Subcutaneous abdominal adipose tissue (tissue), 5 donors: ENCODE measurements around the gene SYT2.

Experiments
- H3K27ac ChIP-seq: one replicate; pipeline ENCODE4 v1.7.0; 2013; ENCODE audit warnings: low read depth, mild to moderate bottlenecking, inconsistent platforms, low read length, moderate library complexity
- H3K27me3 ChIP-seq, 5 donors: one replicate each; pipeline ENCODE4 v1.7.0; 2013; ENCODE audit warnings: low read length in 5 of 5, inconsistent platforms in 1 of 5; ENCODE audit not compliant: control insufficient read depth in 5 of 5, insufficient read depth in 4 of 5
- H3K36me3 ChIP-seq, 5 donors: one replicate each; pipeline ENCODE4 v1.7.0; 2013; ENCODE audit warnings: low read length in 5 of 5; ENCODE audit not compliant: control insufficient read depth in 5 of 5, insufficient read depth in 5 of 5
- H3K4me1 ChIP-seq, 5 donors: one replicate each; pipeline ENCODE4 v1.7.0; 2013; ENCODE audit warnings: low read length in 5 of 5, mild to moderate bottlenecking in 3 of 5, moderate library complexity in 1 of 5; ENCODE audit not compliant: control insufficient read depth in 5 of 5, insufficient read depth in 5 of 5
- H3K4me3 ChIP-seq, 5 donors: one replicate each; pipeline ENCODE4 v1.7.0; 2013; ENCODE audit warnings: low read length in 5 of 5, low read depth in 1 of 5
- H3K9ac ChIP-seq, 5 donors: one replicate each; pipeline ENCODE4 v1.7.0; 2013; ENCODE audit warnings: low read length in 5 of 5, mild to moderate bottlenecking in 4 of 5, moderate library complexity in 3 of 5
- H3K9me3 ChIP-seq, 5 donors: one replicate each; pipeline ENCODE4 v1.7.0; 2013; ENCODE audit warnings: low read length in 5 of 5; ENCODE audit not compliant: control insufficient read depth in 5 of 5
- donor health status: healthy.
- donor health status: healthy.
- donor health status: healthy.
- donor health status: healthy.
- donor health status: healthy.

SYT2 gene

GRCh38 chr1:202682477-202682876 is 27.8 kb downstream of the SYT2 start:
- H3K27me3 ChIP-seq, result peaks cover 17 to 47% (median 26%) of the 10 kb centered on the region in 5 donors
- H3K4me3 ChIP-seq, result no peak overlapping the region
- H3K27ac ChIP-seq, result no peak overlapping the region
- peaks cover 0 to 5% (median under 1%) of the 10 kb centered on the region in 5 donors for H3K9me3 ChIP-seq
- H3K9ac ChIP-seq, result no peak overlapping the region
- H3K4me1 ChIP-seq, result no peaks in the 10 kb centered on the region
- no peaks in the 10 kb centered on the region for H3K36me3 ChIP-seq

- no peak overlapping the region for H3K4me3 ChIP-seq
- H3K36me3 ChIP-seq, result no peaks in the 10 kb centered on the region
- H3K27me3 ChIP-seq, result peaks cover 13 to 49% (median 25%) of the 10 kb centered on the region in 5 donors
Observed at GRCh38 chr1:202681736-202682420, 28.4 kb downstream of the SYT2 start.

GRCh38 chr1:202680586-202681352 is 29.5 kb downstream of the SYT2 start:
- H3K27me3 ChIP-seq, result peaks cover 9 to 40% (median 24%) of the 10 kb centered on the region in 5 donors
- no peak overlapping the region for H3K9ac ChIP-seq
- H3K4me3 ChIP-seq, result no peak overlapping the region

More at GRCh38 chr1:202681736-202682420, 28.4 kb downstream of the SYT2 start:
- Histone ChIP-seq H3K9me3 (peaks cover 0 to 11% (median 7%) of the 10 kb centered on the region in 5 donors), H3K27ac (no peak overlapping the region), H3K9ac (no peak overlapping the region), H3K4me1 (no peaks in the 10 kb centered on the region)

DNA sequence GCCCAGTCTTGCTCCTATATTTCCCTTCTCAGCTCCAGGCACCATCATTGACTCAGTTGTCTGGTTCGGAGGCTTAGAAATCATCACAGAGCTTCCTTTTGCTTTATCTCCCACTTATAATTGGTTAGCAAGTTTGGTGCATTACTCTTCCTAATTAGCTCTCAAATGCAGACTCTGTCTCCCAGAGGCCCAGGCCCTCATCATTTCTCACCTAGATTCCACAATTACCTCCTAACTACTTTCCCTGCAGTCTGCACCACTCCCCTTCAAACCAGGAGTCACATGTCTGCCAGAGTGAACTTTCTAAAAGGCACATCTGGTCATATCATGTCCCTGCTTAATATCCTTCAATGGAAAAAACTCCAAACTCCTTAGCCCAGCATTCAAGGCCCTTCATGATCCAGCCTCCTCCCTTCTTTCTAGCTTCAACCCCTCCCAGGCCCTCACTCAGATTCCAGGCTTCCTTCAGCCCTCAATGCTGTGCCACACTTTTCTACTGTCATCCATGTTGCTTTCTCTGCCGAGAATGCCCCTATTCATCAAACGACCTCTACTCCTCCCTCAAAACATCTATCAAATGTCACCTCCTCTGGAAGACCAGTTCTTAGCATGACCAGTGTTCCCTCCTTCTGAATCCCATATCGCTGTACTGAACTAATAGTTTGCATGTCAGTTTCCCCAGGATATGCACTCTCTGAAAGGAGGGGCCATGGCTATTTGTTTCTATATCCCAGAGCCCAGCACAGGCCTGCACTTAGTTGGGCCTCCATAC is 30.7 kb downstream of the SYT2 start:
- Histone ChIP-seq H3K27me3 (peaks cover 9 to 34% (median 22%) of the 10 kb centered on the region in 5 donors), H3K9ac (no peak overlapping the region), H3K9me3 (peaks cover 0 to 13% (median 7%) of the 10 kb centered on the region in 5 donors), H3K4me3 (no peak overlapping the region), H3K27ac (no peak overlapping the region), H3K4me1 (no peaks in the 10 kb centered on the region), H3K36me3 (no peaks in the 10 kb centered on the region)

More at GRCh38 chr1:202680586-202681352, 29.5 kb downstream of the SYT2 start:
- Histone ChIP-seq H3K4me1 (no peaks in the 10 kb centered on the region), H3K9me3 (peaks cover 0 to 13% (median 7%) of the 10 kb centered on the region in 5 donors), H3K27ac (no peak overlapping the region), H3K36me3 (no peaks in the 10 kb centered on the region)

DNA sequence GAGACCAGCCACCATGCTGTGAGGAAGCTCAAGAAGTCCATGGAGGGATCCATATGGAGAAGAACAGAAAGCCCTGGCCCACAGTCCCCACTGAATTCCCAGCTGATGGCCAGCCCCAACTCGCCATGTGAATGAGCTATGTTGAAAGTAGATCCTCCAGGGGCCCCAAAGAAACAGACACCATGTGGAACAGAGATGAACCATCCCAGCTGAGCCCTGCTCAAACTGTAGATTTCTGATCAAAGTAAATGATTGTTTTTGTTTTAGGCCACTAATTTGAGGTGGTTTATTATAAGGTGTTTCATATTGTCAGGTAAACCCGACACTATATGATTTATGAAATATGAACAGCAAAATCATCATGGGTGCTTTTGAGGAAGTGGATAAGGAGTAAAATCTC is 32.8 kb downstream of the SYT2 start:
- Histone ChIP-seq H3K9me3 (peaks cover 0 to 13% (median 7%) of the 10 kb centered on the region in 5 donors), H3K27me3 (peaks cover 9 to 32% (median 22%) of the 10 kb centered on the region in 5 donors), H3K27ac (no peak overlapping the region), H3K9ac (no peak overlapping the region), H3K36me3 (no peaks in the 10 kb centered on the region), H3K4me3 (no peak overlapping the region), H3K4me1 (no peaks in the 10 kb centered on the region)

- Histone ChIP-seq H3K36me3 (no peaks in the 10 kb centered on the region), H3K27me3 (peaks cover 0 to 12% (median 3%) of the 10 kb centered on the region in 5 donors), H3K27ac (no peak overlapping the region), H3K9ac (no peak overlapping the region), H3K9me3 (peaks cover 0 to 12% (median 7%) of the 10 kb centered on the region in 5 donors), H3K4me1 (no peaks in the 10 kb centered on the region), H3K4me3 (no peak overlapping the region)
Observed at GRCh38 chr1:202673531-202673930, 36.7 kb downstream of the SYT2 start.

DNA sequence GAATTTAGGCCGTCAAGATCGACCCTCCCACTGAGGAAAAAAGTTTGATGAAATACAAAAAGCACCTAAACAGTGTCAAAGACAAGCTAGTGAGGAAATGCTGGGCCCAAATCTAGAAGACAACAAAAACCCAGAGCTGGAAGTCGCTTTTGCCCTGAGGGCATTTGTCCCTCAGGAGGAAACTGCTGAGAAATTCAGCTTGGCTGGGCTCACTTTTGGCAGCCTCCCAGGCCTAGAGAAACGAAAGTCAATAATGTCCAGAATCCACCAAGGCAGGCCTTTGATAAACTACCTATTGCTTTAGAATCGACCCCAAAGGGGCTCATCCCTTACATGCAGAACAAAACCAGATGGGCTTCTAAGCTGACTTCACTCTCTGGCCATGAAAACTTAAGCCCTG is 38.9 kb downstream of the SYT2 start:
- H3K4me3 ChIP-seq, result no peak overlapping the region
- peaks cover 0 to 12% (median 2%) of the 10 kb centered on the region in 5 donors for H3K27me3 ChIP-seq
- no peak overlapping the region for H3K9ac ChIP-seq
- no peaks in the 10 kb centered on the region for H3K9me3 ChIP-seq
- H3K4me1 ChIP-seq, result no peaks in the 10 kb centered on the region
- no peak overlapping the region for H3K27ac ChIP-seq
- no peaks in the 10 kb centered on the region for H3K36me3 ChIP-seq

GRCh38 chr1:202665417-202665816 is 44.8 kb downstream of the SYT2 start:
- Histone ChIP-seq H3K36me3 (no peaks in the 10 kb centered on the region), H3K4me1 (no peaks in the 10 kb centered on the region), H3K27ac (no peak overlapping the region), H3K27me3 (peaks cover 10 to 26% (median 26%) of the 10 kb centered on the region in 5 donors), H3K9me3 (no peaks in the 10 kb centered on the region), H3K4me3 (no peak overlapping the region), H3K9ac (no peak overlapping the region)

DNA sequence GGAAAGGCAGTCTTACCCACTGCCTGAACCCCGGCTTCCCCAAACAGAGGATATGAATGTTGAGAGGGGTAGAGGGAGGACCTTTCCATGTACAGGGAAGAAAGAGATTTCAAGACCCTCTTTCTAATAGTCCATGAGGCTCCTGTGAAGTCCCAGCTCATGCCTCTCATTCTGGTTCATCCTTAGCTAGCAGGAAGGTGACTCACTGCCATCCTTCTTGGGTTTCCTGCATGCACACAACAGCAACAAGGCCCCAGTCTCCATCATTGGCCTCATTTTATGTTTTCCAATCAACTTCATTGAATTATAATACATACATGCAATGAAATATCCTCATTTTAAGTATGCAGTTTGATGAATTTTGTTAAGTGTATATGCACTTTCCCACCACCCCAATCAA is 46.2 kb downstream of the SYT2 start:
- no peaks in the 10 kb centered on the region for H3K4me1 ChIP-seq
- no peak overlapping the region for H3K4me3 ChIP-seq
- no peak overlapping the region for H3K9ac ChIP-seq
- peaks cover 10 to 36% (median 34%) of the 10 kb centered on the region in 5 donors for H3K27me3 ChIP-seq
- H3K9me3 ChIP-seq, result no peaks in the 10 kb centered on the region
- H3K27ac ChIP-seq, result no peak overlapping the region
- H3K36me3 ChIP-seq, result no peaks in the 10 kb centered on the region
